Endothelial cell of umbilical vein (primary cell): ENCODE results near the gene BMERB1. TPM values are rescaled to one million over a fixed set of nuclear protein-coding genes. Genes with fewer than 3 reads are reported as not detected.

Experiments used
- BruUV-seq: library from RNA; stranded (reverse); fragments of 400-500 nt; replicated peaks from 2 replicates; lab custom pipeline; 2021; lab: Mats Ljungman, UMichigan
- CTCF ChIA-PET: fragments of 300-600, 350-600 bp; sonication (Branson Sonifier 250); formaldehyde crosslinking; loops from one replicate; lab custom pipeline; 2021; ENCODE audit warnings: antibody characterized with exemption, inconsistent platforms; lab: Charles Lee
- POLR2A ChIA-PET: fragments of 300-600, 350-600 bp; sonication (Branson Sonifier 250); formaldehyde crosslinking; loops from one replicate; lab custom pipeline; 2021; ENCODE audit warnings: antibody characterized with exemption, inconsistent platforms; lab: Charles Lee
- DNase-seq: peaks from one replicate; pipeline ENCODE4 v3.0.0-alpha.2; 2011; ENCODE audit warnings: low read depth, low spot score
- FAIRE-seq: peaks from 2 replicates; lab custom pipeline; 2011; peaks lifted over from hg19 to GRCh38; lab: Jason Lieb, UNC
- H2AFZ ChIP-seq: 2 replicates; pipeline ENCODE4 v1.6.0; 2012; ENCODE audit warnings: low read depth, low read length, control low read depth, inconsistent platforms
- H3K27ac ChIP-seq: 2 replicates; pipeline ENCODE4 v1.5.1; 2011; ENCODE audit warnings: low read depth, mild to moderate bottlenecking, control low read depth, low read length, moderate library complexity; ENCODE audit not compliant: insufficient read depth
- H3K27me3 ChIP-seq, 2 experiments: 2 replicates each; pipeline versions ENCODE4 v1.6.0 to v1.6.1; 2011; ENCODE audit warnings: low read length in 2 of 2, mixed read lengths in 1 of 2; ENCODE audit not compliant: control insufficient read depth in 2 of 2, insufficient read depth in 2 of 2
- H3K36me3 ChIP-seq, 2 experiments: 2 replicates in 1 of 2; 3 replicates in 1 of 2; pipeline ENCODE4 v1.5.1; 2011; ENCODE audit warnings: low read length in 2 of 2, mild to moderate bottlenecking in 1 of 2, moderate library complexity in 1 of 2; ENCODE audit not compliant: control insufficient read depth in 2 of 2, insufficient read depth in 2 of 2; ENCODE audit errors: extremely low read depth in 1 of 2
- H3K4me1 ChIP-seq: 3 replicates; pipeline ENCODE4 v1.5.1; 2011; ENCODE audit warnings: mild to moderate bottlenecking, low read length; ENCODE audit not compliant: control insufficient read depth, insufficient read depth; ENCODE audit errors: extremely low read depth
- H3K4me2 ChIP-seq: 2 replicates; pipeline ENCODE4 v1.6.1; 2011; ENCODE audit warnings: low read length, control low read depth, mixed read lengths; ENCODE audit not compliant: insufficient read depth
- H3K4me3 ChIP-seq, 3 experiments: fragments of 200-600 bp in 1 of 3; sonication (generic), shearing (Covaris generic) in 1 of 3; replicated peaks in 1 of 3; 2 replicates each; pipeline ENCODE4 v1.5.1; 2011 to 2016; ENCODE audit warnings: control low read depth in 3 of 3, low read length in 3 of 3, mild to moderate bottlenecking in 2 of 3, inconsistent platforms in 1 of 3, low read depth in 1 of 3, moderate library complexity in 1 of 3; ENCODE audit not compliant: insufficient read depth in 1 of 3
- H3K79me2 ChIP-seq: 2 replicates; pipeline ENCODE4 v1.6.0; 2012; ENCODE audit warnings: low read length, inconsistent platforms; ENCODE audit not compliant: control insufficient read depth, insufficient read depth
- H3K9ac ChIP-seq: replicated peaks from 2 replicates; pipeline ENCODE3; 2011; ENCODE audit warnings: low read length, control low read depth; ENCODE audit not compliant: insufficient read depth; ENCODE audit errors: extremely low read depth
- H3K9me1 ChIP-seq: replicated peaks from 3 replicates; pipeline ENCODE4 v1.6.0; 2011; ENCODE audit warnings: mild to moderate bottlenecking, low read length; ENCODE audit not compliant: control insufficient read depth, insufficient read depth; ENCODE audit errors: extremely low read depth
- H3K9me3 ChIP-seq: replicated peaks from 2 replicates; pipeline ENCODE4 v1.5.1; 2012; ENCODE audit warnings: low read length, inconsistent platforms; ENCODE audit not compliant: control insufficient read depth, insufficient read depth
- H4K20me1 ChIP-seq: replicated peaks from 2 replicates; pipeline ENCODE3; 2011; ENCODE audit warnings: mild to moderate bottlenecking, low read length; ENCODE audit not compliant: control insufficient read depth, insufficient read depth; ENCODE audit errors: extremely low read depth
- EZH2 ChIP-seq: IDR thresholded peaks from 2 replicates; pipeline ENCODE4 v1.6.1; 2012; ENCODE audit warnings: borderline replicate concordance, low read depth, mild to moderate bottlenecking, moderate library complexity, low read length, inconsistent platforms; ENCODE audit not compliant: severe bottlenecking
- FOS ChIP-seq: IDR thresholded peaks from 2 replicates; pipeline ENCODE4 v1.6.1; 2011; ENCODE audit warnings: mild to moderate bottlenecking, low read length, moderate library complexity, borderline replicate concordance; ENCODE audit not compliant: insufficient read depth
- GATA2 ChIP-seq: IDR thresholded peaks from 2 replicates; pipeline ENCODE4 v1.7.0; 2011; ENCODE audit warnings: low read depth, mild to moderate bottlenecking, moderate library complexity, mixed read lengths, low read length; ENCODE audit not compliant: insufficient read length, insufficient read depth
- JUN ChIP-seq: IDR thresholded peaks from 2 replicates; pipeline ENCODE4 v1.6.1; 2011; ENCODE audit warnings: borderline replicate concordance, low read depth; ENCODE audit not compliant: insufficient read length, insufficient read depth
- MYC ChIP-seq: IDR thresholded peaks from one replicate; pipeline ENCODE4 v1.6.1; 2011; ENCODE audit warnings: mild to moderate bottlenecking, low read depth, low read length
- POLR2A ChIP-seq: IDR thresholded peaks from 2 replicates; pipeline ENCODE4 v1.6.1; 2012; ENCODE audit warnings: low read depth, mild to moderate bottlenecking, control low read depth, low read length
- POLR2AphosphoS5 ChIP-seq: IDR thresholded peaks from 2 replicates; pipeline ENCODE4 v1.6.1; 2012; ENCODE audit warnings: low read depth, mild to moderate bottlenecking, control low read depth, low read length, moderate library complexity; ENCODE audit not compliant: insufficient read depth
- dilution Hi-C: fragments of 300-500 bp; cut with MboI; formaldehyde crosslinking; loops from one replicate; pipeline ENCODE4 v1.15.0; 2019; ENCODE audit warnings: low sequenced_read_pairs; ENCODE audit not compliant: extremely low pct_ligation_motif_present
- intact Hi-C: fragments of 100-400 bp; cut with micrococcal nuclease; formaldehyde crosslinking; loops from one replicate; pipeline ENCODE4 v1.10.0; 2022
- polyA plus RNA-seq, 4 experiments: library from polyadenylated mRNA; depleted of rRNA in 3 of 4; stranded (reverse) in 3 of 4; unstranded in 1 of 4; fragments of >200 nt; gene quantifications; 2 replicates each; pipeline versions ENCODE4 v1.2.1 to v1.2.3, GENCODE V29; 2011 to 2012; ENCODE audit warnings: missing spikeins in 1 of 4
- total RNA-seq: library from RNA; stranded (reverse); gene quantifications from 2 replicates; pipeline ENCODE4 v1.2.3, GENCODE V29; 2021
- TF ChIP-seq, protein P1 (sequence below), 2 donors: IDR thresholded peaks; 1 replicate in 1 of 2; 2 replicates in 1 of 2; pipeline ENCODE4 v1.5.1; 2011; ENCODE audit warnings: low read length in 2 of 2, mild to moderate bottlenecking in 2 of 2, moderate library complexity in 2 of 2, control low read depth in 1 of 2, inconsistent platforms in 1 of 2, low read depth in 1 of 2; ENCODE audit not compliant: insufficient read depth in 1 of 2; ENCODE audit errors: extremely low read depth in 1 of 2
- TF ChIP-seq, protein P2 (sequence below): IDR thresholded peaks from 2 replicates; pipeline ENCODE4 v1.6.1; 2011; ENCODE audit not compliant: insufficient read depth, insufficient read length

The BMERB1 gene
- total and polyA plus RNA-seq, 2 donors (not counting 3 experiments of a cell fraction or from before 2014, with no cell fraction given) = 14.1 to 17.4 TPM

DNA sequence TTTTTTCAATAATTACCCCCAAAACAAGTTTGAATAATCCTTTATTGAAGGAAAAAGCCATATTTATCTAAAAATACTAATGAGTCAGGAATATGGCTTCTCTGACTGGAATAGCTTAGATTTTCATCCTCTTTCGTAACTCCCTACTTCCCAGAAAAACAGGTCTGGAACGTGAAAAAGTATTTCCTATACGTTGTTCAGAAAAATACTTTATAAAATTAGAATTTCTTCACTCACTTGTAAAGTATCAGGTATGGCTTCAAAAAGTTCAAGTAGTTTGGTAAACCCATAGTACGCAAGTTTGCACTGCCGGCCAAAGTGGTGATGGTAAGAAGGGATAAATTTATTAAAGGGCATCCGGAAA lies 174.9 kb downstream of the BMERB1 start:
- Histone ChIP-seq H4K20me1 (no peaks in the 10 kb centered on the region), H3K9me3 (no peaks in the 10 kb centered on the region), H3K4me3 (no peak overlapping the region), H3K79me2 (no peaks in the 10 kb centered on the region), H3K36me3 (peaks cover 22 to 38% of the 10 kb centered on the region in 2 experiments), H2AFZ (no peak overlapping the region), H3K4me2 (no peak overlapping the region), H3K9ac (no peak overlapping the region), H3K27ac (no peak overlapping the region), H3K4me1 (no peaks in the 10 kb centered on the region), H3K27me3 (no peaks in the 10 kb centered on the region), H3K9me1 (no peaks in the 10 kb centered on the region)
- BruUV-seq = no TSS peak
- TF ChIP-seq GATA2 (no peak), JUN (no peak), POLR2AphosphoS5 (no peak), MYC (no peak), EZH2 (no peak), POLR2A (no peak), FOS (no peak)
- TF ChIP-seq, protein P1, sequence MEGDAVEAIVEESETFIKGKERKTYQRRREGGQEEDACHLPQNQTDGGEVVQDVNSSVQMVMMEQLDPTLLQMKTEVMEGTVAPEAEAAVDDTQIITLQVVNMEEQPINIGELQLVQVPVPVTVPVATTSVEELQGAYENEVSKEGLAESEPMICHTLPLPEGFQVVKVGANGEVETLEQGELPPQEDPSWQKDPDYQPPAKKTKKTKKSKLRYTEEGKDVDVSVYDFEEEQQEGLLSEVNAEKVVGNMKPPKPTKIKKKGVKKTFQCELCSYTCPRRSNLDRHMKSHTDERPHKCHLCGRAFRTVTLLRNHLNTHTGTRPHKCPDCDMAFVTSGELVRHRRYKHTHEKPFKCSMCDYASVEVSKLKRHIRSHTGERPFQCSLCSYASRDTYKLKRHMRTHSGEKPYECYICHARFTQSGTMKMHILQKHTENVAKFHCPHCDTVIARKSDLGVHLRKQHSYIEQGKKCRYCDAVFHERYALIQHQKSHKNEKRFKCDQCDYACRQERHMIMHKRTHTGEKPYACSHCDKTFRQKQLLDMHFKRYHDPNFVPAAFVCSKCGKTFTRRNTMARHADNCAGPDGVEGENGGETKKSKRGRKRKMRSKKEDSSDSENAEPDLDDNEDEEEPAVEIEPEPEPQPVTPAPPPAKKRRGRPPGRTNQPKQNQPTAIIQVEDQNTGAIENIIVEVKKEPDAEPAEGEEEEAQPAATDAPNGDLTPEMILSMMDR (IDR thresholded peaks at IDR 0.05; ENCODE audit: extremely low read depth in 1 of 2, insufficient read depth in 1 of 2, low read depth in 1 of 2, low read length in 2 of 2) = no peak
- TF ChIP-seq, protein P2, sequence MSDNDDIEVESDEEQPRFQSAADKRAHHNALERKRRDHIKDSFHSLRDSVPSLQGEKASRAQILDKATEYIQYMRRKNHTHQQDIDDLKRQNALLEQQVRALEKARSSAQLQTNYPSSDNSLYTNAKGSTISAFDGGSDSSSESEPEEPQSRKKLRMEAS = no peak
- FAIRE-seq (no peak), DNase-seq (no peak)
- ChIA-PET CTCF (interaction anchor here (0.6 to 3.2 kb wide), 3 partner anchors 57 to 182 kb away, joined by 3 to 11 read pairs (median 3); no protein-coding TSS in a partner anchor), POLR2A (no interaction called here)
- intact Hi-C loops (no loop called here), dilution Hi-C loops (no loop called here)
